SK-N-SH treated with all-trans-retinoic acid at 6 μM for 48 hours (cell line): ENCODE data around the gene KAT6B.

ENCODE experiments used
- ATAC-seq: fragments of 200-7000 bp; cut with Tn5 transposase; 3 replicates; pipeline ENCODE4 v1.9.1; 2020; ENCODE audit warnings: mild to moderate bottlenecking, moderate library complexity
- ARNTL ChIP-seq: fragments of 450-650 bp; formaldehyde crosslinking; IDR thresholded peaks from 2 replicates; pipeline ENCODE4 v1.5.0; 2020; ENCODE audit warnings: low read depth, mild to moderate bottlenecking, moderate library complexity, borderline replicate concordance
- BACH2 ChIP-seq: fragments of 250-450 bp; sonication (Bioruptor Pico); IDR thresholded peaks from 2 replicates; pipeline ENCODE4 v1.9.0; 2021; ENCODE audit warnings: mild to moderate bottlenecking, borderline replicate concordance
- CREB5 ChIP-seq: fragments of 250-450 bp; sonication (Bioruptor Pico); IDR thresholded peaks from 2 replicates; pipeline ENCODE4 v1.5.1; 2020; ENCODE audit warnings: low read depth, mild to moderate bottlenecking, moderate library complexity
- CSDC2 ChIP-seq: fragments of 250-450 bp; sonication (Bioruptor Pico); IDR thresholded peaks from 2 replicates; pipeline ENCODE4 v1.5.0; 2020; ENCODE audit warnings: mild to moderate bottlenecking, moderate library complexity
- CSRNP3 ChIP-seq: fragments of 250-450 bp; sonication (Bioruptor Pico); IDR thresholded peaks from 2 replicates; pipeline ENCODE4 v1.5.1; 2021; ENCODE audit warnings: mild to moderate bottlenecking, moderate library complexity
- ESRRG ChIP-seq: fragments of 250-450 bp; sonication (Bioruptor Pico); IDR thresholded peaks from 2 replicates; pipeline ENCODE4 v1.6.1; 2021; ENCODE audit warnings: mild to moderate bottlenecking
- OSR1 ChIP-seq: fragments of 250-450 bp; sonication (Bioruptor Pico); IDR thresholded peaks from 2 replicates; pipeline ENCODE4 v1.8.0; 2022; ENCODE audit warnings: moderate library complexity, mild to moderate bottlenecking, inconsistent platforms
- PATZ1 ChIP-seq: fragments of 250-450 bp; sonication (Bioruptor Pico); IDR thresholded peaks from 2 replicates; pipeline ENCODE4 v1.8.0; 2020; ENCODE audit warnings: mild to moderate bottlenecking, moderate library complexity, borderline replicate concordance
- POU6F1 ChIP-seq: fragments of 250-450 bp; sonication (Bioruptor Pico); IDR thresholded peaks from 2 replicates; pipeline ENCODE4 v1.8.0; 2021; ENCODE audit warnings: low read depth, mild to moderate bottlenecking, moderate library complexity, borderline replicate concordance
- PPARA ChIP-seq: fragments of 250-450 bp; sonication (Bioruptor Pico); IDR thresholded peaks from 2 replicates; pipeline ENCODE4 v1.5.0; 2020; ENCODE audit warnings: mild to moderate bottlenecking, borderline replicate concordance
- RARB ChIP-seq: fragments of 250-450 bp; sonication (Bioruptor Pico); IDR thresholded peaks from 2 replicates; pipeline ENCODE4 v1.8.0; 2021; ENCODE audit warnings: mild to moderate bottlenecking, moderate library complexity
- SNAI2 ChIP-seq: fragments of 250-450 bp; sonication (Bioruptor Pico); IDR thresholded peaks from 2 replicates; pipeline ENCODE4 v1.5.0; 2020; ENCODE audit warnings: mild to moderate bottlenecking, moderate library complexity
- TCF4 ChIP-seq: fragments of 250-450 bp; sonication (Bioruptor Pico); IDR thresholded peaks from 2 replicates; pipeline ENCODE4 v1.8.0; 2021; ENCODE audit warnings: mild to moderate bottlenecking, moderate library complexity, borderline replicate concordance
- TOX ChIP-seq: fragments of 250-450 bp; sonication (Bioruptor Pico); IDR thresholded peaks from 2 replicates; pipeline ENCODE4 v1.8.0; 2021; ENCODE audit warnings: mild to moderate bottlenecking, moderate library complexity, borderline replicate concordance
- ZC3H10 ChIP-seq: fragments of 250-450 bp; sonication (Bioruptor Pico); IDR thresholded peaks from 2 replicates; pipeline ENCODE4 v1.5.1; 2021; ENCODE audit warnings: mild to moderate bottlenecking, moderate library complexity
- ZFP30 ChIP-seq: fragments of 450-650 bp; formaldehyde crosslinking; IDR thresholded peaks from 2 replicates; pipeline ENCODE4 v1.5.0; 2022; ENCODE audit warnings: mild to moderate bottlenecking, moderate library complexity
- ZNF565 ChIP-seq: fragments of 450-650 bp; formaldehyde crosslinking; conservative IDR thresholded peaks from 2 replicates; pipeline ENCODE4 v1.5.0; 2020; ENCODE audit warnings: low read depth, mild to moderate bottlenecking, moderate library complexity
- ZNF70 ChIP-seq: fragments of 450-650 bp; formaldehyde crosslinking; IDR thresholded peaks from 2 replicates; pipeline ENCODE4 v1.5.0; 2020; ENCODE audit warnings: mild to moderate bottlenecking, moderate library complexity
- ZNF8 ChIP-seq: fragments of 450-650 bp; formaldehyde crosslinking; IDR thresholded peaks from 2 replicates; pipeline ENCODE4 v1.5.0; 2020; ENCODE audit warnings: mild to moderate bottlenecking, moderate library complexity
- TF ChIP-seq, protein P1 (sequence below): fragments of 250-450 bp; sonication (Bioruptor Pico); IDR thresholded peaks from 2 replicates; pipeline ENCODE4 v1.5.0; 2020; ENCODE audit warnings: mild to moderate bottlenecking, moderate library complexity

The KAT6B gene

DNA sequence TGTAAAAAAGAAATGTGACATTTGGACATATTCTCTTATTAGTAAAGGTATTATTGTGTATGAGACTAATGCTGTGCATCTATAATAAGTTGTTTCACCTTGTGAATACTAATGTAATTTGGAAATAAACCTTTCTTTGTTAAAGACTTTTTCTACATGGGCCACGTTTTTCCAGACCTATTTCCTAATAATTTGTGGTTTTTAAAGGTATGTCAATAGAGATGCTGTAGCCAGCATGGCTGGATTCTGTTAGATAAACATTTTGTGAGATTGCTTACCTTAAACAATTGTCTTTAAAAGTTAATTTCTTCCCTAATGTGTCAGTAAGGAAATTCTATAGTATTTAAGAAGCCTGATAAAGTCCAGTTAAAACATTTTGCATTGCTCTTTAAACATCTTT lies 56.0 kb downstream of the KAT6B start:
- no peak for ATAC-seq
- TF ChIP-seq ZNF8 (CRISPR knock-in tag) (no peak), POU6F1 (CRISPR knock-in tag) (no peak), ZNF565 (CRISPR knock-in tag) (no peak), ARNTL (CRISPR knock-in tag) (no peak), OSR1 (CRISPR knock-in tag) (no peak), TCF4 (CRISPR knock-in tag) (no peak)

GRCh38 chr10:74882831-74883230 lies 56.4 kb downstream of the KAT6B start:
- no peak for ATAC-seq
- TF ChIP-seq PPARA (CRISPR knock-in tag) (no peak), TOX (CRISPR knock-in tag) (no peak), POU6F1 (CRISPR knock-in tag) (no peak), ESRRG (no peak), RARB (CRISPR knock-in tag) (no peak), ZC3H10 (no peak), PATZ1 (no peak), ZNF565 (CRISPR knock-in tag) (no peak), BACH2 (no peak), OSR1 (CRISPR knock-in tag) (no peak), TCF4 (CRISPR knock-in tag) (no peak), ZFP30 (CRISPR knock-in tag) (no peak), CREB5 (CRISPR knock-in tag) (no peak), CSDC2 (CRISPR knock-in tag) (no peak), ZNF8 (CRISPR knock-in tag) (no peak), ARNTL (CRISPR knock-in tag) (no peak), ZNF70 (no peak)

DNA sequence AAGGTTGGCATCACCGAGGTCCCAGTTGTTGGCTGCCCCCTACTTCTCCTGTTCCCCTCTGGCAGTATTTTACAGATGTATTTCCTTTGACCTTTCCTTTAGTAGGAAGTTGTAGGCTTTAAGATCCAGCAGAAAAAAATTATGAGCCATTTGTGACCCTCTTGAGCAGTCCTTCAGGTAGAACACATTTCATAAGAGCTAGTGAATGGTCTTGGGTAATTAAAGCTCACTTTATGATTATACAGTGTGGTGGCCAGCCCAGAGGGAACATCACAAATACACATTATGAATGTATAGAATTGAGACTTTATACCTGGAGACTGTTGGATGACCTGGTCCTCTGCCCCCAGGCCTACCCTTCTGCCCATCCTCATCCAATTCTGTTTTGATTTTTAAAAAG lies 57.0 kb downstream of the KAT6B start:
- TF ChIP-seq BACH2: no peak
- TF ChIP-seq, all 23 proteins: peak for 0
- ATAC-seq: no peak

DNA sequence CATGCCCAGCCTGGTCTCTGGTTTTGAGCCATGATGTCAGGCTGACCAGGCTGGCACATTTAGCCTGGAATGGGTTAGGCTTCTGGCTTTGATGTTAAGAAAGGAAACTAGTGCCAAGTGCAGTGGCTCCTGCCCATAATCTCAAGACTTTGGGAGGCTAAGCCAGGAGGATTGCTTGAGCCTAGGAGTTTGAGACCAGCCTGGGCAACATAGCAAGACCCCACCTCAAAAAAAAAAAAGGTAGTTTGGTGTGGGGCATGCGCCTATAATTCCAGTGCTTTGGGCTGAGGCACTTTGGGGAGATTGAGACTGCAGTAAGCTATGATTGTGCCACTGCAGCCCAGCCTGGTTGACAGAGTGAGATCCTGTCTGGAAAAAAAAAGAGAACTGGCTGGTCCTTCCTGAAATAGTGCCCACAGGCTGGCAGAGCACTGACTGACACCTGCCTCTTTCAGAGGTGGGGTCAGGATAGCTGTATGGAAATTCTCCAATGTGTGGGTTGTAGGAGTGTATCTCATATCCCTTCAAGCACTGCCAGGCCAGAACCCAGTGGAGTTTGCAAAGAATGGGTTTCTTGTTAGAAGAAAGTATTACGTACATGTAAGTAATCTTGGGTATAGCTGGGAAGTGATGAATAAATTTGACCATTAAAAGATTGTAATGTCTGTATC lies 61.3 kb downstream of the KAT6B start:
- ATAC-seq: no peak
- TF ChIP-seq, protein P1, sequence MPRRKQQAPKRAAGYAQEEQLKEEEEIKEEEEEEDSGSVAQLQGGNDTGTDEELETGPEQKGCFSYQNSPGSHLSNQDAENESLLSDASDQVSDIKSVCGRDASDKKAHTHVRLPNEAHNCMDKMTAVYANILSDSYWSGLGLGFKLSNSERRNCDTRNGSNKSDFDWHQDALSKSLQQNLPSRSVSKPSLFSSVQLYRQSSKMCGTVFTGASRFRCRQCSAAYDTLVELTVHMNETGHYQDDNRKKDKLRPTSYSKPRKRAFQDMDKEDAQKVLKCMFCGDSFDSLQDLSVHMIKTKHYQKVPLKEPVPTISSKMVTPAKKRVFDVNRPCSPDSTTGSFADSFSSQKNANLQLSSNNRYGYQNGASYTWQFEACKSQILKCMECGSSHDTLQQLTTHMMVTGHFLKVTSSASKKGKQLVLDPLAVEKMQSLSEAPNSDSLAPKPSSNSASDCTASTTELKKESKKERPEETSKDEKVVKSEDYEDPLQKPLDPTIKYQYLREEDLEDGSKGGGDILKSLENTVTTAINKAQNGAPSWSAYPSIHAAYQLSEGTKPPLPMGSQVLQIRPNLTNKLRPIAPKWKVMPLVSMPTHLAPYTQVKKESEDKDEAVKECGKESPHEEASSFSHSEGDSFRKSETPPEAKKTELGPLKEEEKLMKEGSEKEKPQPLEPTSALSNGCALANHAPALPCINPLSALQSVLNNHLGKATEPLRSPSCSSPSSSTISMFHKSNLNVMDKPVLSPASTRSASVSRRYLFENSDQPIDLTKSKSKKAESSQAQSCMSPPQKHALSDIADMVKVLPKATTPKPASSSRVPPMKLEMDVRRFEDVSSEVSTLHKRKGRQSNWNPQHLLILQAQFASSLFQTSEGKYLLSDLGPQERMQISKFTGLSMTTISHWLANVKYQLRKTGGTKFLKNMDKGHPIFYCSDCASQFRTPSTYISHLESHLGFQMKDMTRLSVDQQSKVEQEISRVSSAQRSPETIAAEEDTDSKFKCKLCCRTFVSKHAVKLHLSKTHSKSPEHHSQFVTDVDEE (CRISPR knock-in tag): no peak
- TF ChIP-seq TCF4 (CRISPR knock-in tag): no peak
- no peak for TF ChIP-seq PATZ1
- no peak for TF ChIP-seq OSR1 (CRISPR knock-in tag)
- no peak for TF ChIP-seq TOX (CRISPR knock-in tag)
- TF ChIP-seq CSRNP3: no peak
- no peak for TF ChIP-seq ZC3H10
- no peak for TF ChIP-seq BACH2
- no peak for TF ChIP-seq SNAI2 (CRISPR knock-in tag)
- TF ChIP-seq ZNF565 (CRISPR knock-in tag): no peak
- no peak for TF ChIP-seq ZNF70
- TF ChIP-seq, all 23 proteins: peak for 0
